Thoracic aorta (tissue), 2 donors: ENCODE data around the gene ADA. TPM values are rescaled to one million over a fixed set of nuclear protein-coding genes. Genes with fewer than 3 reads are reported as not detected.
"Not testable (repeated sequence)": the region's sequence is repeated elsewhere in the genome, so short reads cannot be mapped to it uniquely, and the experiment has no call there.

ENCODE experiments used
- ATAC-seq: fragments of 150-250 bp; one replicate; pipeline ENCODE4 v1.8.0; 2017; ENCODE audit warnings: low read depth; ENCODE audit not compliant: insufficient number of reproducible peaks, low FRiP score
- DNase-seq: peaks from one replicate; pipeline ENCODE4 v3.0.0-alpha.2; 2020; ENCODE audit warnings: low spot score
- H3K27ac ChIP-seq, 2 donors: fragments of 200-600 bp; sonication (generic); 1 replicate in 1 of 2; 2 replicates in 1 of 2; pipeline ENCODE4 v1.5.1; 2016; ENCODE audit warnings: mild to moderate bottlenecking in 2 of 2, moderate library complexity in 2 of 2
- H3K27me3 ChIP-seq: fragments of 200-600 bp; sonication (generic); replicated peaks from 2 replicates; pipeline ENCODE4 v1.6.0; 2016; ENCODE audit warnings: mild to moderate bottlenecking; ENCODE audit not compliant: insufficient read depth
- H3K36me3 ChIP-seq: fragments of 200-600 bp; sonication (generic); one replicate; pipeline ENCODE4 v1.5.1; 2016
- H3K4me1 ChIP-seq, 2 donors: fragments of 200-600 bp; sonication (generic); 1 replicate in 1 of 2; 2 replicates in 1 of 2; pipeline versions ENCODE4 v1.5.1 to v1.6.0; 2016; ENCODE audit warnings: low read depth in 2 of 2, mild to moderate bottlenecking in 1 of 2; ENCODE audit not compliant: control insufficient read depth in 1 of 2
- H3K4me3 ChIP-seq: fragments of 200-600 bp; sonication (generic); 2 replicates; pipeline ENCODE4 v1.5.1; 2016; ENCODE audit warnings: mild to moderate bottlenecking
- H3K9me3 ChIP-seq: fragments of 200-600 bp; sonication (generic); 2 replicates; pipeline ENCODE4 v1.5.1; 2016
- CTCF ChIP-seq: fragments of 200-600 bp; sonication (generic); IDR thresholded peaks from one replicate; pipeline ENCODE4 v1.5.1; 2019; ENCODE audit warnings: antibody characterized with exemption
- total RNA-seq, 2 donors: library from RNA; depleted of rRNA; stranded (reverse); fragments of >200 nt; gene quantifications; one replicate each; pipeline versions ENCODE4 v1.1.0 to v1.2.3, GENCODE V29; 2016

The ADA gene
- total RNA-seq, 2 donors from 2014 or later = 8.1 to 20.6 TPM

- Histone ChIP-seq H3K27me3 (no peaks in the 10 kb centered on the region), H3K27ac (no peak overlapping the region), H3K4me3 (no peak overlapping the region), H3K9me3 (no peaks in the 10 kb centered on the region), H3K4me1 (no peaks in the 10 kb centered on the region), H3K36me3 (no peaks in the 10 kb centered on the region)
- no peak for TF ChIP-seq CTCF
- ATAC-seq = no peak
- no peak for DNase-seq
Observed at GRCh38 chr20:44660581-44660980, 9.1 kb upstream of the ADA start.

GRCh38 chr20:44659931-44660330, 8.4 kb upstream of the ADA start:
- TF ChIP-seq CTCF = no peak
- DNase-seq (no peak), ATAC-seq (no peak)

GRCh38 chr20:44658810-44659209, 7.3 kb upstream of the ADA start:
- no peak overlapping the region for H3K4me3 ChIP-seq
- H3K4me1 ChIP-seq = no peaks in the 10 kb centered on the region
- ATAC-seq (no peak), DNase-seq (no peak)
- H3K27ac ChIP-seq = no peak overlapping the region
- no peaks in the 10 kb centered on the region for H3K27me3 ChIP-seq
- no peaks in the 10 kb centered on the region for H3K9me3 ChIP-seq
- TF ChIP-seq CTCF = no peak
- H3K36me3 ChIP-seq = no peaks in the 10 kb centered on the region

More at GRCh38 chr20:44659931-44660330, 8.4 kb upstream of the ADA start:
- Histone ChIP-seq H3K27ac (no peak overlapping the region), H3K27me3 (no peaks in the 10 kb centered on the region), H3K9me3 (no peaks in the 10 kb centered on the region), H3K4me1 (no peaks in the 10 kb centered on the region), H3K36me3 (no peaks in the 10 kb centered on the region), H3K4me3 (no peak overlapping the region)

GRCh38 chr20:44657875-44658274, 6.4 kb upstream of the ADA start:
- Histone ChIP-seq H3K9me3 (no peaks in the 10 kb centered on the region), H3K27me3 (no peaks in the 10 kb centered on the region), H3K4me1 (no peaks in the 10 kb centered on the region), H3K4me3 (no peak overlapping the region), H3K27ac (no peak overlapping the region), H3K36me3 (no peaks in the 10 kb centered on the region)
- TF ChIP-seq CTCF = no peak
- ATAC-seq (no peak), DNase-seq (no peak)

- no peak for ATAC-seq
- Histone ChIP-seq H3K27ac (no peak overlapping the region), H3K27me3 (no peaks in the 10 kb centered on the region), H3K36me3 (no peaks in the 10 kb centered on the region), H3K4me1 (no peaks in the 10 kb centered on the region), H3K9me3 (no peaks in the 10 kb centered on the region), H3K4me3 (no peak overlapping the region)
- TF ChIP-seq CTCF = no peak
- DNase-seq = no peak
Observed at GRCh38 chr20:44656448-44656847, 4.9 kb upstream of the ADA start.

GRCh38 chr20:44654210-44654609, 2.7 kb upstream of the ADA start:
- peaks cover 4 to 12% of the 10 kb centered on the region in 2 donors for H3K4me1 ChIP-seq
- not testable (repeated sequence) for ATAC-seq, DNase-seq, H3K9me3 ChIP-seq, H3K27me3 ChIP-seq, H3K36me3 ChIP-seq, H3K4me3 ChIP-seq, H3K27ac ChIP-seq
